Ishikawa (cell line): ENCODE results near the gene B3GALT5.

Experiments
- CEBPB ChIP-seq: IDR thresholded peaks from 2 replicates; pipeline ENCODE4 v1.6.1; 2012
- CREB1 ChIP-seq: IDR thresholded peaks from 2 replicates; pipeline ENCODE4 v1.6.1; 2012; ENCODE audit warnings: low read depth
- EP300 ChIP-seq: IDR thresholded peaks from 2 replicates; pipeline ENCODE4 v1.6.1; 2012; ENCODE audit warnings: borderline replicate concordance
- NFIC ChIP-seq: IDR thresholded peaks from 2 replicates; pipeline ENCODE4 v1.6.1; 2012
- RAD21 ChIP-seq: IDR thresholded peaks from 2 replicates; pipeline ENCODE4 v1.6.1; 2012; ENCODE audit warnings: low read depth
- TEAD4 ChIP-seq: IDR thresholded peaks from 2 replicates; pipeline ENCODE4 v1.6.1; 2012
- TF ChIP-seq, protein P1 (sequence below): IDR thresholded peaks from 2 replicates; pipeline ENCODE4 v1.6.1; 2012
- TF ChIP-seq, protein P2 (sequence below): IDR thresholded peaks from 2 replicates; pipeline ENCODE4 v1.6.1; 2012; ENCODE audit warnings: low read depth, mild to moderate bottlenecking

DNA sequence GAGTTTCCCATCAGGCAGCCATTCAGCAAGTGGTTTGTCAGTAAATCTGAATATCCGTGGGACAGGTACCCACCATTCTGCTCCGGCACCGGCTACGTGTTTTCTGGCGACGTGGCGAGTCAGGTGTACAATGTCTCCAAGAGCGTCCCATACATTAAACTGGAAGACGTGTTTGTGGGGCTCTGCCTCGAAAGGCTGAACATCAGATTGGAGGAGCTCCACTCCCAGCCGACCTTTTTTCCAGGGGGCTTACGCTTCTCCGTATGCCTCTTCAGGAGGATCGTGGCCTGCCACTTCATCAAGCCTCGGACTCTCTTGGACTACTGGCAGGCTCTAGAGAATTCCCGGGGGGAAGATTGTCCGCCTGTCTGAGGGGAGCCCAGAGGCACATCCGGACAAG lies 48.4 kb downstream of the B3GALT5 start:
- TF ChIP-seq, protein P1, sequence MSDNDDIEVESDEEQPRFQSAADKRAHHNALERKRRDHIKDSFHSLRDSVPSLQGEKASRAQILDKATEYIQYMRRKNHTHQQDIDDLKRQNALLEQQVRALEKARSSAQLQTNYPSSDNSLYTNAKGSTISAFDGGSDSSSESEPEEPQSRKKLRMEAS = no peak
- TF ChIP-seq EP300 = no peak
- TF ChIP-seq TEAD4 = no peak
- TF ChIP-seq CEBPB = no peak
- TF ChIP-seq, protein P2, sequence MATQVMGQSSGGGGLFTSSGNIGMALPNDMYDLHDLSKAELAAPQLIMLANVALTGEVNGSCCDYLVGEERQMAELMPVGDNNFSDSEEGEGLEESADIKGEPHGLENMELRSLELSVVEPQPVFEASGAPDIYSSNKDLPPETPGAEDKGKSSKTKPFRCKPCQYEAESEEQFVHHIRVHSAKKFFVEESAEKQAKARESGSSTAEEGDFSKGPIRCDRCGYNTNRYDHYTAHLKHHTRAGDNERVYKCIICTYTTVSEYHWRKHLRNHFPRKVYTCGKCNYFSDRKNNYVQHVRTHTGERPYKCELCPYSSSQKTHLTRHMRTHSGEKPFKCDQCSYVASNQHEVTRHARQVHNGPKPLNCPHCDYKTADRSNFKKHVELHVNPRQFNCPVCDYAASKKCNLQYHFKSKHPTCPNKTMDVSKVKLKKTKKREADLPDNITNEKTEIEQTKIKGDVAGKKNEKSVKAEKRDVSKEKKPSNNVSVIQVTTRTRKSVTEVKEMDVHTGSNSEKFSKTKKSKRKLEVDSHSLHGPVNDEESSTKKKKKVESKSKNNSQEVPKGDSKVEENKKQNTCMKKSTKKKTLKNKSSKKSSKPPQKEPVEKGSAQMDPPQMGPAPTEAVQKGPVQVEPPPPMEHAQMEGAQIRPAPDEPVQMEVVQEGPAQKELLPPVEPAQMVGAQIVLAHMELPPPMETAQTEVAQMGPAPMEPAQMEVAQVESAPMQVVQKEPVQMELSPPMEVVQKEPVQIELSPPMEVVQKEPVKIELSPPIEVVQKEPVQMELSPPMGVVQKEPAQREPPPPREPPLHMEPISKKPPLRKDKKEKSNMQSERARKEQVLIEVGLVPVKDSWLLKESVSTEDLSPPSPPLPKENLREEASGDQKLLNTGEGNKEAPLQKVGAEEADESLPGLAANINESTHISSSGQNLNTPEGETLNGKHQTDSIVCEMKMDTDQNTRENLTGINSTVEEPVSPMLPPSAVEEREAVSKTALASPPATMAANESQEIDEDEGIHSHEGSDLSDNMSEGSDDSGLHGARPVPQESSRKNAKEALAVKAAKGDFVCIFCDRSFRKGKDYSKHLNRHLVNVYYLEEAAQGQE = no peak
- TF ChIP-seq CREB1 = no peak
- no peak for TF ChIP-seq RAD21
- TF ChIP-seq NFIC = no peak
